Neuronal stem cell (in vitro differentiated cells): ENCODE results near the gene LPP.

Experiments
- DNase-seq: peaks from one replicate; pipeline ENCODE4 v3.0.0-alpha.2; 2013; ENCODE audit warnings: low spot score
- H2AFZ ChIP-seq: one replicate; pipeline ENCODE4 v1.6.1; 2013; ENCODE audit warnings: mild to moderate bottlenecking, low read length, inconsistent platforms
- H2AK5ac ChIP-seq: 2 replicates; pipeline ENCODE4 v1.6.1; 2013; ENCODE audit warnings: low read depth, mild to moderate bottlenecking, inconsistent platforms, low read length, moderate library complexity, mixed read lengths
- H2BK120ac ChIP-seq: 2 replicates; pipeline ENCODE4 v1.6.1; 2013; ENCODE audit warnings: low read depth, mild to moderate bottlenecking, inconsistent platforms, low read length, moderate library complexity, mixed read lengths
- H2BK12ac ChIP-seq: one replicate; pipeline ENCODE4 v1.6.1; 2013; ENCODE audit warnings: low read length, inconsistent platforms
- H2BK15ac ChIP-seq: 2 replicates; pipeline ENCODE4 v1.6.1; 2013; ENCODE audit warnings: mild to moderate bottlenecking, low read length, inconsistent platforms, mixed read lengths
- H2BK5ac ChIP-seq: one replicate; pipeline ENCODE4 v1.6.1; 2013; ENCODE audit warnings: inconsistent platforms, mild to moderate bottlenecking, low read length, moderate library complexity
- H3K14ac ChIP-seq: one replicate; pipeline ENCODE4 v1.6.1; 2013; ENCODE audit warnings: low read length, inconsistent platforms
- H3K18ac ChIP-seq: 2 replicates; pipeline ENCODE4 v1.6.1; 2013; ENCODE audit warnings: low read length, inconsistent platforms
- H3K23ac ChIP-seq: 2 replicates; pipeline ENCODE4 v1.6.1; 2013; ENCODE audit warnings: low read depth, mild to moderate bottlenecking, mixed read lengths, low read length, inconsistent platforms; ENCODE audit not compliant: poor library complexity
- H3K27ac ChIP-seq: replicated peaks from 3 replicates; pipeline ENCODE4 v1.5.1; 2013; ENCODE audit warnings: low read length, inconsistent platforms
- H3K27me3 ChIP-seq, 3 experiments: 2 replicates each; pipeline ENCODE4 v1.6.1; 2013; ENCODE audit warnings: low read length in 3 of 3, mild to moderate bottlenecking in 2 of 3, inconsistent platforms in 1 of 3, low read depth in 1 of 3, mixed read lengths in 1 of 3, moderate library complexity in 1 of 3; ENCODE audit not compliant: control insufficient read depth in 3 of 3, insufficient read depth in 3 of 3
- H3K36me3 ChIP-seq, 2 donors: replicated peaks in 1 of 2; 2 replicates each; pipeline ENCODE4 v1.6.1; 2013; ENCODE audit warnings: low read length in 2 of 2; ENCODE audit not compliant: control insufficient read depth in 2 of 2, insufficient read depth in 2 of 2
- H3K4ac ChIP-seq: 2 replicates; pipeline ENCODE4 v1.6.1; 2013; ENCODE audit warnings: inconsistent platforms, mild to moderate bottlenecking, low read length, moderate library complexity
- H3K4me1 ChIP-seq, 2 donors: 1 replicate in 1 of 2; 2 replicates in 1 of 2; pipeline ENCODE4 v1.6.1; 2013; ENCODE audit warnings: low read length in 2 of 2, low read depth in 1 of 2; ENCODE audit not compliant: control insufficient read depth in 2 of 2, insufficient read depth in 1 of 2
- H3K4me2 ChIP-seq: one replicate; pipeline ENCODE4 v1.6.1; 2013; ENCODE audit warnings: mild to moderate bottlenecking, low read length, inconsistent platforms; ENCODE audit not compliant: insufficient read depth, poor library complexity, severe bottlenecking
- H3K4me3 ChIP-seq, 2 donors: 2 replicates each; pipeline ENCODE4 v1.5.1; 2013; ENCODE audit warnings: low read length in 2 of 2, mild to moderate bottlenecking in 2 of 2, inconsistent platforms in 1 of 2, moderate library complexity in 1 of 2
- H3K79me1 ChIP-seq: one replicate; pipeline ENCODE4 v1.6.1; 2013; ENCODE audit warnings: low read depth, mild to moderate bottlenecking, inconsistent platforms, low read length, moderate library complexity
- H3K9ac ChIP-seq: one replicate; pipeline ENCODE4 v1.6.1; 2013; ENCODE audit warnings: mild to moderate bottlenecking, low read depth, low read length, inconsistent platforms; ENCODE audit not compliant: poor library complexity
- H3K9me3 ChIP-seq, 2 donors: replicated peaks in 1 of 2; 2 replicates each; pipeline versions ENCODE3 to v1.6.1; 2013; ENCODE audit warnings: low read length in 2 of 2, mild to moderate bottlenecking in 2 of 2, inconsistent platforms in 1 of 2, low read depth in 1 of 2, mixed read lengths in 1 of 2, moderate library complexity in 1 of 2; ENCODE audit not compliant: control insufficient read depth in 2 of 2, insufficient read depth in 1 of 2
- H4K8ac ChIP-seq: one replicate; pipeline ENCODE4 v1.6.1; 2013; ENCODE audit warnings: low read depth, mild to moderate bottlenecking, inconsistent platforms, low read length, moderate library complexity
- H4K91ac ChIP-seq: one replicate; pipeline ENCODE4 v1.6.1; 2013; ENCODE audit warnings: low read length, low read depth, mild to moderate bottlenecking, inconsistent platforms; ENCODE audit not compliant: poor library complexity
- WGBS, 2 donors: extraction: QIAGEN DNeasy Blood & Tissue Kit; methylation state at CpG; one replicate each; pipeline ENCODE4 v1.1.7; 2013; ENCODE audit warnings: missing lambda C conversion rate in 2 of 2, mixed read lengths in 1 of 2; ENCODE audit not compliant: insufficient read length in 2 of 2, insufficient replicate concordance in 1 of 2; ENCODE audit errors: extremely low coverage in 2 of 2; 5-methylcytosine and 5-hydroxymethylcytosine counted together

LPP gene

DNA sequence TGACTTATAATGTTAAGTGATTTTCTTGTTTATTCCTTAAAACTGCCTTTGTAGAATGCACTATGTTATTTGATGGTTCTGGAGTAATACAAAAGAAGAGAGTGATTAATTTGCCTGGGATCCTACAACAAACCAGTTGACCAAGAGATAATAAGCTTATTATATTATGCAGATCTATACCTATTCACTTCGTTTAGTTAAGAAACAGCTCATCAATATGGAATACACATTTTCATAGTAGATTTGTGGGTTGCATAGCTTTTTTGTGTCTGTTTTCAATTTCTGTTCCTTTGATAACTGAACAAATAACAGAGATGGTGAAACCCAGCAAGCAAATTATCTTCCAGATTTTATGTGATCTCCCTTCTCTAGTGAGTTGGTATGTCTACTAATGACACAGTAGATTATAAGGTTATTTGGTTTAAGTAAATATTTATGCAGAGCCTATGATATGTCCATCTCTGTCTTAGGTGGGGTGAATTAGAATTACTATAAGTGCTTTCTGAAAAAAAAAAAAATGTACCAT, 574.5 kb downstream of the LPP start:
- no peak overlapping the region for H3K4me3 ChIP-seq
- no peak overlapping the region for H2AFZ ChIP-seq
- no peak overlapping the region for H3K27ac ChIP-seq
- H2BK15ac ChIP-seq, result no peak overlapping the region
- H2BK120ac ChIP-seq, result no peak overlapping the region
- H3K14ac ChIP-seq, result no peak overlapping the region
- H3K4ac ChIP-seq, result no peak overlapping the region
- H3K23ac ChIP-seq, result no peak overlapping the region
- no peaks in the 10 kb centered on the region for H3K36me3 ChIP-seq
- no peak overlapping the region for H2BK12ac ChIP-seq
- DNase-seq, result no peak
- H3K18ac ChIP-seq, result no peak overlapping the region
- no CpG with 5 or more reads among the region's 1 CpG for WGBS, 2 donors
- H3K79me1 ChIP-seq, result no peaks in the 10 kb centered on the region
- no peak overlapping the region for H4K91ac ChIP-seq
- no peak overlapping the region for H3K9ac ChIP-seq
- H3K27me3 ChIP-seq, result no peaks in the 10 kb centered on the region
- no peak overlapping the region for H2AK5ac ChIP-seq
- H3K4me2 ChIP-seq, result no peak overlapping the region
- H4K8ac ChIP-seq, result no peak overlapping the region
- H3K4me1 ChIP-seq, result no peaks in the 10 kb centered on the region
- no peak overlapping the region for H2BK5ac ChIP-seq
- no peaks in the 10 kb centered on the region for H3K9me3 ChIP-seq

DNA sequence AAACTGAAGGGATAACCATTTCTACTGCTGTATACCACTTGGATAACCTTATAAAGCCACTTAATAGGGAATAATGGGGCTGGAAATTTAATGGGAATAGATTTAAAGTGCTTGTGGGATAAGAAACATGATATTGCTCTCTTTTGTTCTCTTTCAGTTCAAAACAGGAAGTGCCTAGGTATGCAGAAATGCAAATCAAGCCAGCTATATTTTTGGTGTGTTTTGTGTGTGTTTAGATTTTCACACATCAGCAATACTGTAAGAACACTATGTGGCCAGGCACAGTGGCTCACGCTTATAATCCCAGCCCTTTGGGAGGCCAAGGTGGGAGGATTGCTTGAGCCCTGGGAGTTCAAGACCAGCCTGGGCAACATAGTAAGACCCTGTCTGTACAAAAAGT, 575.5 kb downstream of the LPP start:
- Histone ChIP-seq H3K36me3 (no peaks in the 10 kb centered on the region), H2BK5ac (no peak overlapping the region)
- WGBS, 2 donors, result no CpG with 5 or more reads among the region's 1 CpG

DNA sequence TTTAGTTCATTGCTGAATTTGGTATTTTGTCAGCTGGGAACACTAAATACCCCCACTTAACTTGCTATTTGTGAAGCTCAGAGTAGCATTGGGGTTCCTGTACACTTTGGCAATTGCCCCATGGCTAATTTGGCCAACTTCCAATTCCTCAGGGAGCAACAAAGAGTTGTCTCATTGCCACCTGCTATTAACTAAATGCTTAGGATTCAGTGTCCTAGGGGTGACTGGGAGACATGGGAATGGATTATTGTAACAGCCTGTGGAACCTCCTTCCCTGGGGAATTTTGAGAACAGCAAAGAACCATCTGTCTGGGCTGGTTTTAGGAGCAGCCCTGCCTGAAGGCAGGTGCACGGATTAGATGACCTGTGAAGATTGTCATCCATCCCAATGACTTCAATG, 580.4 kb downstream of the LPP start:
- H3K27me3 ChIP-seq, result no peaks in the 10 kb centered on the region
- no peak overlapping the region for H4K91ac ChIP-seq
- no peak overlapping the region for H4K8ac ChIP-seq
- no peak overlapping the region for H3K18ac ChIP-seq
- no peaks in the 10 kb centered on the region for H3K9me3 ChIP-seq
- no peak overlapping the region for H2BK120ac ChIP-seq
- no peak overlapping the region for H2BK12ac ChIP-seq
- H3K9ac ChIP-seq, result no peak overlapping the region
- no peak overlapping the region for H3K23ac ChIP-seq
- no peak for DNase-seq
- no peak overlapping the region for H2AK5ac ChIP-seq
- H3K4me1 ChIP-seq, result no peaks in the 10 kb centered on the region
- no peak overlapping the region for H2AFZ ChIP-seq
- H3K4me3 ChIP-seq, result no peak overlapping the region
- no peaks in the 10 kb centered on the region for H3K79me1 ChIP-seq
- no peak overlapping the region for H3K4me2 ChIP-seq
- no peak overlapping the region for H3K27ac ChIP-seq
- WGBS, 2 donors, result no CpG with 5 or more reads among the region's 1 CpG
- no peak overlapping the region for H3K14ac ChIP-seq
- no peaks in the 10 kb centered on the region for H3K36me3 ChIP-seq
- H2BK5ac ChIP-seq, result no peak overlapping the region
- H3K4ac ChIP-seq, result no peak overlapping the region
- no peak overlapping the region for H2BK15ac ChIP-seq

More for the DNA sequence above, 575.5 kb downstream of the LPP start:
- Histone ChIP-seq H2AFZ (no peak overlapping the region), H4K8ac (no peak overlapping the region), H3K9me3 (no peaks in the 10 kb centered on the region), H2BK120ac (no peak overlapping the region), H2BK15ac (no peak overlapping the region), H3K4me3 (no peak overlapping the region), H3K9ac (no peak overlapping the region), H4K91ac (no peak overlapping the region), H3K27ac (no peak overlapping the region), H3K4me1 (no peaks in the 10 kb centered on the region), H2AK5ac (no peak overlapping the region), H3K14ac (no peak overlapping the region), H3K27me3 (no peaks in the 10 kb centered on the region), H3K4me2 (no peak overlapping the region), H3K4ac (no peak overlapping the region), H3K18ac (no peak overlapping the region), H3K23ac (no peak overlapping the region), H3K79me1 (no peaks in the 10 kb centered on the region), H2BK12ac (no peak overlapping the region)
- no peak for DNase-seq

DNA sequence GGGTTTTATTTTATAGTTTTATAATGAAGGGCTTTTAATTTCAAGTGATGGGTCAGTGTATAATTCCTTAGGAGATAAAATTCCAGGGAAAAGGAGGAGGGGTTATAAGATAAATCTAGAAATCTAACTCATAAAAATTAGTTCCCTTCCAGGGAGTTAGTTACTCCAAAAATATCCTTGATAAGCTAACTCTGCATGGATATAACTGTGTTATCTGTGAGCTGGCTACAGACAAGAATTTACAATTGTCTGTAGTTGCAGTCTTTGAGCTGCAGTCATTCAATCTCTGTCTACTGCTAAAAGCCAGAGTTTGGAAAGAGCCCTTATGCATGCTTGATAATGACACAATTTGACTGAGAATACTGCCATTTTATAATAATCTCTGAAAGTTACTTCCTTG, 585.6 kb downstream of the LPP start:
- Histone ChIP-seq H3K36me3 (no peaks in the 10 kb centered on the region), H3K27ac (no peak overlapping the region), H3K79me1 (no peaks in the 10 kb centered on the region), H2AFZ (no peak overlapping the region), H3K9ac (no peak overlapping the region), H2BK12ac (no peak overlapping the region), H3K23ac (no peak overlapping the region), H3K27me3 (no peaks in the 10 kb centered on the region), H4K91ac (no peak overlapping the region), H3K4me1 (no peaks in the 10 kb centered on the region), H3K4me3 (no peak overlapping the region), H3K14ac (no peak overlapping the region), H2BK5ac (no peak overlapping the region), H3K9me3 (no peaks in the 10 kb centered on the region), H3K4me2 (no peak overlapping the region), H3K18ac (no peak overlapping the region), H2BK15ac (no peak overlapping the region), H3K4ac (no peak overlapping the region), H2BK120ac (no peak overlapping the region), H4K8ac (no peak overlapping the region), H2AK5ac (no peak overlapping the region)
- no peak for DNase-seq
